H1 (cell line): ENCODE measurements around the gene MTMR2. TPM values are rescaled to one million over a fixed set of nuclear protein-coding genes. Genes with fewer than 3 reads are reported as not detected.

Experiments used
- CTCF ChIA-PET: fragments of 300-600 bp; sonication (Branson Sonifier 250); formaldehyde crosslinking; loops from one replicate; lab custom pipeline; 2021; ENCODE audit not compliant: partially characterized antibody; lab: Charles Lee
- POLR2A ChIA-PET: fragments of 300-600 bp; sonication (Branson Sonifier 250); formaldehyde crosslinking; loops from one replicate; lab custom pipeline; 2021; ENCODE audit warnings: inconsistent platforms; ENCODE audit not compliant: partially characterized antibody; lab: Charles Lee
- DNase-seq, 2 experiments: peaks; one replicate each; pipeline versions ENCODE4 v3.0.0 to v3.0.0-alpha.2; 2010 to 2022; ENCODE audit warnings: low spot score in 2 of 2, low read depth in 1 of 2, mixed read lengths in 1 of 2
- FAIRE-seq: peaks from 2 replicates; lab custom pipeline; 2011; peaks lifted over from hg19 to GRCh38; lab: Jason Lieb, UNC
- H2AFZ ChIP-seq: 2 replicates; pipeline ENCODE4 v1.8.1; 2012; ENCODE audit warnings: low read length, inconsistent platforms
- H2AK5ac ChIP-seq: 2 replicates; pipeline ENCODE4 v1.6.1; 2013; ENCODE audit warnings: low read depth, low read length
- H2BK120ac ChIP-seq: replicated peaks from 2 replicates; pipeline ENCODE3; 2013; ENCODE audit warnings: low read depth, low read length, inconsistent platforms
- H2BK12ac ChIP-seq: 2 replicates; pipeline ENCODE4 v1.6.1; 2013; ENCODE audit warnings: low read depth, low read length
- H2BK15ac ChIP-seq: 2 replicates; pipeline ENCODE4 v1.6.1; 2013; ENCODE audit warnings: low read length
- H2BK20ac ChIP-seq: 2 replicates; pipeline ENCODE4 v1.6.1; 2013; ENCODE audit warnings: low read length
- H2BK5ac ChIP-seq: 2 replicates; pipeline ENCODE4 v1.6.1; 2013; ENCODE audit warnings: low read depth, low read length
- H3K14ac ChIP-seq: 2 replicates; pipeline ENCODE4 v1.6.1; 2013; ENCODE audit warnings: inconsistent platforms; ENCODE audit not compliant: insufficient read length
- H3K18ac ChIP-seq: 2 replicates; pipeline ENCODE4 v1.6.1; 2013; ENCODE audit warnings: low read length; ENCODE audit errors: extremely low read depth
- H3K23ac ChIP-seq: 2 replicates; pipeline ENCODE4 v1.6.1; 2013; ENCODE audit warnings: inconsistent platforms; ENCODE audit not compliant: insufficient read length
- H3K23me2 ChIP-seq: 2 replicates; pipeline ENCODE4 v1.6.1; 2013; ENCODE audit warnings: low read depth, low read length
- H3K27ac ChIP-seq: 2 replicates; pipeline ENCODE4 v1.6.1; 2011; ENCODE audit warnings: low read depth, low read length, inconsistent platforms
- H3K27me3 ChIP-seq, 4 experiments: replicated peaks in 1 of 4; 1 replicate in 1 of 4; 2 replicates in 3 of 4; pipeline versions ENCODE4 v1.6.1 to v1.8.1; 2011 to 2013; ENCODE audit warnings: low read length in 3 of 4, mild to moderate bottlenecking in 3 of 4, inconsistent platforms in 2 of 4, mixed read lengths in 2 of 4, moderate library complexity in 1 of 4; ENCODE audit not compliant: control insufficient read depth in 3 of 4, insufficient read depth in 3 of 4; ENCODE audit errors: extremely low read depth in 1 of 4
- H3K36me3 ChIP-seq, 4 experiments: 2 replicates each; pipeline versions ENCODE4 v1.6.1 to v1.8.1; 2011 to 2013; ENCODE audit warnings: mild to moderate bottlenecking in 4 of 4, low read length in 3 of 4, moderate library complexity in 2 of 4, control low read depth in 1 of 4, inconsistent platforms in 1 of 4; ENCODE audit not compliant: insufficient read depth in 4 of 4, control insufficient read depth in 2 of 4
- H3K4ac ChIP-seq: replicated peaks from 2 replicates; pipeline ENCODE3; 2013; ENCODE audit warnings: low read length, low read depth, mixed read lengths, inconsistent platforms; ENCODE audit not compliant: insufficient read length
- H3K4me1 ChIP-seq, 4 experiments: replicated peaks in 1 of 4; 1 replicate in 1 of 4; 2 replicates in 3 of 4; pipeline versions ENCODE4 v1.6.1 to v1.8.1; 2011 to 2013; ENCODE audit warnings: low read length in 3 of 4, inconsistent platforms in 2 of 4, mixed read lengths in 1 of 4; ENCODE audit not compliant: insufficient read depth in 4 of 4, control insufficient read depth in 3 of 4
- H3K4me2 ChIP-seq, 2 experiments: 2 replicates each; pipeline versions ENCODE4 v1.6.1 to v1.8.1; 2011 to 2013; ENCODE audit warnings: low read depth in 2 of 2, low read length in 2 of 2, control low read depth in 1 of 2, inconsistent platforms in 1 of 2, mild to moderate bottlenecking in 1 of 2; ENCODE audit not compliant: insufficient read depth in 1 of 2
- H3K4me3 ChIP-seq, 4 experiments: fragments of 200-600, 300-600 bp in 1 of 4; sonication (generic), shearing (Covaris generic), sonication (Bioruptor Twin) in 1 of 4; 2 replicates each; pipeline versions ENCODE4 v1.5.1 to v1.8.1; 2011 to 2016; ENCODE audit warnings: low read length in 4 of 4, low read depth in 3 of 4, control low read depth in 2 of 4, inconsistent platforms in 2 of 4, mild to moderate bottlenecking in 2 of 4, mixed read lengths in 1 of 4, moderate library complexity in 1 of 4; ENCODE audit not compliant: insufficient read depth in 2 of 4; ENCODE audit errors: extremely low read depth in 1 of 4
- H3K56ac ChIP-seq: replicated peaks from 2 replicates; pipeline ENCODE3; 2013; ENCODE audit warnings: low read depth, mild to moderate bottlenecking, mixed read lengths, low read length, inconsistent platforms; ENCODE audit not compliant: insufficient read length
- H3K79me1 ChIP-seq: 2 replicates; pipeline ENCODE4 v1.6.1; 2013; ENCODE audit warnings: low read depth, low read length, control low read depth
- H3K79me2 ChIP-seq, 2 experiments: 2 replicates each; pipeline versions ENCODE4 v1.6.1 to v1.8.1; 2012 to 2013; ENCODE audit warnings: low read length in 2 of 2, mild to moderate bottlenecking in 2 of 2, inconsistent platforms in 1 of 2; ENCODE audit not compliant: insufficient read depth in 2 of 2, control insufficient read depth in 1 of 2
- H3K9ac ChIP-seq, 4 experiments: replicated peaks in 1 of 4; 1 replicate in 1 of 4; 2 replicates in 3 of 4; pipeline versions ENCODE4 v1.6.1 to v1.8.1; 2011 to 2013; ENCODE audit warnings: low read depth in 3 of 4, low read length in 3 of 4, control low read depth in 2 of 4, mild to moderate bottlenecking in 2 of 4, moderate library complexity in 2 of 4, inconsistent platforms in 1 of 4; ENCODE audit errors: extremely low read depth in 1 of 4
- H3K9me3 ChIP-seq, 2 experiments: 2 replicates each; pipeline versions ENCODE4 v1.6.1 to v1.8.1; 2012 to 2013; ENCODE audit warnings: mild to moderate bottlenecking in 2 of 2, moderate library complexity in 2 of 2, control low read depth in 1 of 2, inconsistent platforms in 1 of 2, low read depth in 1 of 2, low read length in 1 of 2, mixed read lengths in 1 of 2; ENCODE audit not compliant: insufficient read depth in 2 of 2
- H4K20me1 ChIP-seq, 2 experiments: replicated peaks in 1 of 2; 2 replicates each; pipeline versions ENCODE3 to v1.8.1; 2011 to 2013; ENCODE audit warnings: inconsistent platforms in 2 of 2, low read length in 2 of 2, mild to moderate bottlenecking in 1 of 2; ENCODE audit not compliant: insufficient read depth in 2 of 2, control insufficient read depth in 1 of 2
- H4K5ac ChIP-seq: 2 replicates; pipeline ENCODE4 v1.6.1; 2013; ENCODE audit warnings: low read length, low read depth, mixed read lengths, inconsistent platforms; ENCODE audit not compliant: insufficient read length
- H4K8ac ChIP-seq: 2 replicates; pipeline ENCODE4 v1.8.0; 2013; ENCODE audit warnings: mild to moderate bottlenecking, moderate library complexity, low read length, inconsistent platforms; ENCODE audit not compliant: insufficient read depth; ENCODE audit errors: extremely low read depth
- H4K91ac ChIP-seq: replicated peaks from 2 replicates; pipeline ENCODE3; 2013; ENCODE audit warnings: low read length, mixed read lengths, inconsistent platforms; ENCODE audit not compliant: insufficient read length
- ASH2L ChIP-seq: fragments of 200-600, 300-600 bp; sonication (generic); IDR thresholded peaks from one replicate; pipeline ENCODE4 v1.7.1; 2017; ENCODE audit warnings: low read length
- BACH1 ChIP-seq: IDR thresholded peaks from 2 replicates; pipeline ENCODE4 v1.6.1; 2012; ENCODE audit warnings: low read length, improper control_type of control experiment
- BCL11A ChIP-seq, 2 experiments: IDR thresholded peaks; one replicate each; pipeline ENCODE4 v1.6.1; 2011; ENCODE audit warnings: low read depth in 2 of 2, low read length in 2 of 2, mild to moderate bottlenecking in 2 of 2
- BRCA1 ChIP-seq: IDR thresholded peaks from 2 replicates; pipeline ENCODE4 v1.6.1; 2012; ENCODE audit warnings: low read depth, low read length, improper control_type of control experiment
- CEBPB ChIP-seq: IDR thresholded peaks from 2 replicates; pipeline ENCODE4 v1.6.1; 2012; ENCODE audit warnings: low read depth, low read length
- CHD1 ChIP-seq: IDR thresholded peaks from 2 replicates; pipeline ENCODE4 v1.6.1; 2012; ENCODE audit warnings: low read depth, low read length, improper control_type of control experiment
- EGR1 ChIP-seq: IDR thresholded peaks from 2 replicates; pipeline ENCODE4 v1.6.1; 2011; ENCODE audit warnings: low read depth, low read length, borderline replicate concordance
- HDAC2 ChIP-seq, 2 experiments: fragments of 300-600 bp in 1 of 2; sonication (generic) in 1 of 2; IDR thresholded peaks; 2 replicates each; pipeline ENCODE4 v1.6.1; 2011 to 2012; ENCODE audit warnings: low read depth in 2 of 2, low read length in 2 of 2, mild to moderate bottlenecking in 2 of 2, moderate library complexity in 2 of 2, borderline replicate concordance in 1 of 2, inconsistent platforms in 1 of 2
- SUZ12 ChIP-seq: fragments of 200-600 bp; sonication (generic); IDR thresholded peaks from 2 replicates; pipeline ENCODE4 v1.6.1; 2012; ENCODE audit warnings: mild to moderate bottlenecking, inconsistent platforms, low read length, moderate library complexity, mixed read lengths
- TBP ChIP-seq: IDR thresholded peaks from 2 replicates; pipeline ENCODE4 v1.6.1; 2011; ENCODE audit warnings: low read depth, low read length, improper control_type of control experiment
- TCF12 ChIP-seq: IDR thresholded peaks from 2 replicates; pipeline ENCODE4 v1.6.1; 2011; ENCODE audit warnings: low read depth, mild to moderate bottlenecking, low read length
- YY1 ChIP-seq: IDR thresholded peaks from 2 replicates; pipeline ENCODE4 v1.6.1; 2011; ENCODE audit warnings: low read depth, mild to moderate bottlenecking, low read length
- ZNF274 ChIP-seq: IDR thresholded peaks from 2 replicates; pipeline ENCODE4 v1.7.0; 2012; ENCODE audit warnings: low read length, borderline replicate concordance; ENCODE audit errors: extremely low read depth
- WGBS, 2 experiments: shearing (Covaris generic) in 1 of 2; methylation state at CpG; one replicate each; pipeline versions ENCODE4 v1.1.6 to v1.1.7; 2013 to 2015; ENCODE audit warnings: low lambda C conversion rate in 2 of 2, mixed read lengths in 2 of 2, inconsistent platforms in 1 of 2, low coverage in 1 of 2, missing lambda C conversion rate in 1 of 2; ENCODE audit not compliant: insufficient replicate concordance in 2 of 2, insufficient coverage in 1 of 2, insufficient read length in 1 of 2; ENCODE audit errors: extremely low coverage in 1 of 2, missing lambda C conversion rate in 1 of 2; 5-methylcytosine and 5-hydroxymethylcytosine counted together
- polyA plus RNA-seq, 7 experiments: library from polyadenylated mRNA; depleted of rRNA in 3 of 7; stranded (reverse) in 5 of 7; unstranded in 2 of 7; fragments of >200 nt in 5 of 7; fragments of 200-250 nt in 2 of 7; gene quantifications; 1 replicate in 5 of 7; 2 replicates in 1 of 7; 4 replicates in 1 of 7; pipeline versions ENCODE4 v1.2.1 to v1.2.3, GENCODE V29; 2011 to 2013; ENCODE audit warnings: missing spikeins in 2 of 7, mixed read lengths in 2 of 7
- total RNA-seq: library from RNA; stranded (reverse); fragmentation: NEBNext Ultra II Directional; extraction: Animal tissue kit (Norgen Biotek cat#: 25700); gene quantifications from 2 replicates; pipeline ENCODE4 v1.2.1, GENCODE V29; 2021

The MTMR2 gene
- total and polyA plus RNA-seq, 2 of the 8 experiments (the other 6 are each of a cell fraction or from before 2014, with no cell fraction given): 16.7 to 52.9 TPM

DNA sequence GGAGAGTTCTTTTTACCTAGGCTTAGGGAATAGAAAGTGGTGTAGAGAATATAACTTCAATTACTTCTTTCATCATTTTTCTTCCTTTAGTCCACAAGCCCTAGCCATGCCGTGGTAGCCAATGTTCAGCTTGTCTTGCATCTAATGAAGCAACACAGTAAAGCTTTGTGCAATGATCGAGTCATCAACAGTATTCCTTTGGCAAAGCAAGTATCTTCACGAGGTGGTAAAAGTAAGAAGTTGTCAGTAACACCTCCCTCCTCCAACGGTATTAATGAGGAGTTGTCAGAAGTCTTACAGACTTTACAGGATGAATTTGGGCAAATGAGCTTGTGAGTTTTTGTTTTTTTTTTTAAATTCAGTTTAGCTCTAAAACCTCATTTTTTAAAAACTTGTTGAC, 96.2 kb downstream of the MTMR2 start:
- Histone ChIP-seq H3K23me2 (no peaks in the 10 kb centered on the region), H2AFZ (no peak overlapping the region), H2AK5ac (no peak overlapping the region), H3K4me3 (no peak overlapping the region), H3K79me1 (no peaks in the 10 kb centered on the region), H4K91ac (no peak overlapping the region), H4K8ac (no peak overlapping the region), H2BK12ac (no peak overlapping the region), H3K9me3 (no peaks in the 10 kb centered on the region), H4K5ac (no peak overlapping the region), H3K14ac (no peak overlapping the region), H2BK15ac (no peak overlapping the region), H3K23ac (no peak overlapping the region), H2BK120ac (no peak overlapping the region), H2BK20ac (no peak overlapping the region), H3K4ac (no peak overlapping the region), H3K18ac (no peak overlapping the region), H3K27me3 (no peaks in the 10 kb centered on the region), H3K56ac (no peak overlapping the region), H3K4me2 (no peak overlapping the region), H3K9ac (no peak overlapping the region), H4K20me1 (no peaks in the 10 kb centered on the region), H2BK5ac (no peak overlapping the region), H3K79me2 (no peaks in the 10 kb centered on the region), H3K36me3 (peaks cover 4 to 64% (median 31%) of the 10 kb centered on the region in 4 experiments; a peak in 7 of 8 replicates), H3K4me1 (no peaks in the 10 kb centered on the region), H3K27ac (no peak overlapping the region)
- TF ChIP-seq BCL11A (IDR thresholded peaks at IDR 0.05; ENCODE audit: low read depth in 2 of 2, low read length in 2 of 2) (no peak), BRCA1 (no peak), CHD1 (no peak), EGR1 (no peak), HDAC2 (IDR thresholded peaks at IDR 0.05; ENCODE audit: borderline replicate concordance in 1 of 2, low read depth in 2 of 2, low read length in 2 of 2) (no peak), SUZ12 (no peak), ZNF274 (no peak), TBP (no peak), BACH1 (no peak), TCF12 (no peak), CEBPB (no peak), ASH2L (no peak), YY1 (no peak)
- no peak for DNase-seq
- ChIA-PET CTCF (interaction anchor here (0.5 to 1.7 kb wide), 2 partner anchors 9 to 101 kb away, joined by 3 to 8 read pairs; no protein-coding TSS in a partner anchor), POLR2A (interaction anchor here (1.0 kb wide), 1 partner anchor 10 kb away, joined by 3 read pairs; no protein-coding TSS in a partner anchor)
- peak; percentile 7 for FAIRE-seq
- 93% methylated on average over 4 of the region's 4 CpGs; no CpG with 5 or more reads in 1 of the 2 experiments for WGBS, 2 experiments
